ENCODE data around the gene POLR3K.

The POLR3K gene

DNA sequence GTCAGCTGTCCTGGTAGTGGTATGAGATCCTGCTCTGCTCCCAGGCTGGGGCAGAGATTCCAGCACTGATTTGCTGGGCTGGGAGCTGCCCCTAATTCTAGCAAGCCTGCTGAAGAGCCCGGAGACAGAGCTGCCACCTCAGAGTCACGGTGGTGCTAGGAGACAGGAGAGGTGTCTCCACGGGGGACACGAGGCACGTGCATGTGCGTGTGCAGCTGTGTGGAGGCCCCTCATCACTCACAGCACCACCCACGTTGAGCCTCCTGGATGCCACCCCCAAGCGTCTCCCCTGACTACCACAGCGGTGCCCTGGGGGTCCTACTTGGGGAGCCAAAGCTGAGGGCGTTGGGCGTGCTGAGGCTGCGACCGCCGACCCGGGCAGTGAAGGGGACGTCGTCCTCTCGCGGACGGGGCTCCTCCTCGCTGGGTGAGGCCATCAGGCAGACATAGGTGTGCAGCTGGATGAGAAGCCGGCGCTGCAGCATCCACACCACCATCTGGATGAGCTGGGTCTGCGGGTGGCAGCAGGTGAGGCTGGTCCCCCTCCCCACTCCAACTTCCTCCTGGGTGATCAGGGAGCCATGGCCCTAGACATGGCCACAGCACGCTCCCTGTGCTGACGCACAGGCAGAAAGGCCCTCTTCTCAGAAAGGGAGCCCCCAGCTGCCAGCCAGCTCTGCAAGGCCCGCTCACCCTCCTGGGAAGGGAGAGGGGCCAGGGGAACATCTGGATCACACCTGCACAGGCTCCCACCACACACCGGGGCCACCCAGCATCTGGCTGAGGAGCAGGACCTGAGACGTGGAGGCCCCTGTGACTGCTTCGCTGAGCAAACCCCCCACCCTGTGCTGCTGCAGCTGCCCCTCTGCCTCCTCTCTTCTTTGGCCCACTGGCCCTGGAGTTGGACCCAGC, 36.2 kb upstream of the POLR3K start:
- TF ChIP-seq, protein P1, sequence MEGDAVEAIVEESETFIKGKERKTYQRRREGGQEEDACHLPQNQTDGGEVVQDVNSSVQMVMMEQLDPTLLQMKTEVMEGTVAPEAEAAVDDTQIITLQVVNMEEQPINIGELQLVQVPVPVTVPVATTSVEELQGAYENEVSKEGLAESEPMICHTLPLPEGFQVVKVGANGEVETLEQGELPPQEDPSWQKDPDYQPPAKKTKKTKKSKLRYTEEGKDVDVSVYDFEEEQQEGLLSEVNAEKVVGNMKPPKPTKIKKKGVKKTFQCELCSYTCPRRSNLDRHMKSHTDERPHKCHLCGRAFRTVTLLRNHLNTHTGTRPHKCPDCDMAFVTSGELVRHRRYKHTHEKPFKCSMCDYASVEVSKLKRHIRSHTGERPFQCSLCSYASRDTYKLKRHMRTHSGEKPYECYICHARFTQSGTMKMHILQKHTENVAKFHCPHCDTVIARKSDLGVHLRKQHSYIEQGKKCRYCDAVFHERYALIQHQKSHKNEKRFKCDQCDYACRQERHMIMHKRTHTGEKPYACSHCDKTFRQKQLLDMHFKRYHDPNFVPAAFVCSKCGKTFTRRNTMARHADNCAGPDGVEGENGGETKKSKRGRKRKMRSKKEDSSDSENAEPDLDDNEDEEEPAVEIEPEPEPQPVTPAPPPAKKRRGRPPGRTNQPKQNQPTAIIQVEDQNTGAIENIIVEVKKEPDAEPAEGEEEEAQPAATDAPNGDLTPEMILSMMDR (IDR thresholded peaks at IDR 0.05; ENCODE audit: low read length), result no peak
- no peak for TF ChIP-seq EZH2 (IDR thresholded peaks at IDR 0.05; ENCODE audit: borderline replicate concordance, low read length)
- Histone ChIP-seq H3K36me3 (ENCODE audit: insufficient read depth, low read length) (peaks cover 46% of the 10 kb centered on the region), H2AFZ (ENCODE audit: low read length) (no peak overlapping the region), H3K79me2 (ENCODE audit: insufficient read depth, low read length) (no peaks in the 10 kb centered on the region), H3K27me3 (ENCODE audit: insufficient read depth, low read length) (no peaks in the 10 kb centered on the region), H3K9ac (ENCODE audit: low read length) (no peak overlapping the region), H3K4me1 (ENCODE audit: insufficient read depth, low read length, severe bottlenecking) (peaks cover 4% of the 10 kb centered on the region), H3K9me3 (ENCODE audit: low read length) (no peaks in the 10 kb centered on the region), H3K4me3 (ENCODE audit: low read depth, low read length, poor library complexity, severe bottlenecking) (no peak overlapping the region), H3F3A (ENCODE audit: insufficient read depth, low read length) (no peaks in the 10 kb centered on the region), H3K4me2 (ENCODE audit: low read length) (no peak overlapping the region), H3K9me2 (ENCODE audit: low read depth, low read length) (no peaks in the 10 kb centered on the region), H4K20me1 (ENCODE audit: insufficient read depth, low read length) (no peaks in the 10 kb centered on the region), H3K27ac (ENCODE audit: low read depth, low read length, poor library complexity, severe bottlenecking) (no peak overlapping the region)

DNA sequence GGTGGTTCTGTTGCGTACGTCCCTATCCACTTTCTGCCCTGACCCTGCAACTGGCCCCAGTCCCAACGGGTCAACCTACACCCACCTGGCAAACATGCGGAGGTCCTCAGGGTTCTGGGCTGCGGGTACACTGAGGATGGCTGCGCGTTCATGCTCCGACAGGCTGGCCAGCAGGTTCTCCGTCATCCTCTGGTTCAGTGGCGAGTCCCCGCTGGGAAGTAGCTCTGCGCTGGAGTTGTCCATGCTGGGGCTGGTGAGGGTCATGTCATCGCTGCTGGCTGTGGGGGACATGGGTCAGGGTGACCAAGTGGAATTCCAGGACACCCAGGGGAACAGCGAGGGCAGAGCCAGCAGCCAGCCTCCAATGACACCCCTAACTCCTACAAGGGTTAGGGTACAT, 35.2 kb upstream of the POLR3K start:
- no peaks in the 10 kb centered on the region for H3K79me2 ChIP-seq (ENCODE audit: insufficient read depth, low read length)
- no peak overlapping the region for H3K4me2 ChIP-seq (ENCODE audit: low read length)
- H3K9me3 ChIP-seq (ENCODE audit: low read length), result no peaks in the 10 kb centered on the region
- H2AFZ ChIP-seq (ENCODE audit: low read length), result no peak overlapping the region
- no peaks in the 10 kb centered on the region for H3K27me3 ChIP-seq (ENCODE audit: insufficient read depth, low read length)
- H4K20me1 ChIP-seq (ENCODE audit: insufficient read depth, low read length), result no peaks in the 10 kb centered on the region
- peaks cover 14% of the 10 kb centered on the region for H3K4me1 ChIP-seq (ENCODE audit: insufficient read depth, low read length, severe bottlenecking)
- H3K4me3 ChIP-seq (ENCODE audit: low read depth, low read length, poor library complexity, severe bottlenecking), result no peak overlapping the region
- H3F3A ChIP-seq (ENCODE audit: insufficient read depth, low read length), result no peaks in the 10 kb centered on the region
- no peak overlapping the region for H3K9ac ChIP-seq (ENCODE audit: low read length)
- no peaks in the 10 kb centered on the region for H3K9me2 ChIP-seq (ENCODE audit: low read depth, low read length)
- TF ChIP-seq, protein P1 (IDR thresholded peaks at IDR 0.05; ENCODE audit: low read length), result no peak
- TF ChIP-seq EZH2 (IDR thresholded peaks at IDR 0.05; ENCODE audit: borderline replicate concordance, low read length), result no peak
- H3K27ac ChIP-seq (ENCODE audit: low read depth, low read length, poor library complexity, severe bottlenecking), result no peak overlapping the region
- peaks cover 46% of the 10 kb centered on the region for H3K36me3 ChIP-seq (ENCODE audit: insufficient read depth, low read length)

DNA sequence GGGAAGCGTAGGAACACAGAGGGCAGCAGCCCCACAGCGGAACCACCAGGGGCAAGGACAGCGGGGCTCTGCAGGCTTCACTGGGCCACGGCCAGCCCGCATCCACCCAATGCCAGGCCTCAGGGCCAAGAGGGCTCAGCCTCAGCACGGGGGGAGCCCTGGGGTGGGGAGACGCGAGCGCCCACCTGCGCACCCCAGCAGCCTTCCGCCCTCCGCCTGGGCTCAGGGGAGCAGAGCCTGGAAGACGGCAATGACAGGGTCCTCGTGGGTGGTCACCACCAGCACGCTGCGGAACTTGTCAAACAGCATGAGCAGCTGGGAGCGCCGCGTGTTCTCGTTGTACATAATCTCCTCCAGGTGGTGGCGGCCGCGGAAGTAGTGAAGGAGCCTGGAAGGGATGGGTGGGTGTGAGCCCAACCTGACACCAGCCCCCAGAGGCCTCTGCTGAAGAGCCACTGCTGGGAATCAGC, 33.1 kb upstream of the POLR3K start:
- H3K9me3 ChIP-seq (ENCODE audit: low read length), result no peaks in the 10 kb centered on the region
- H3K9me2 ChIP-seq (ENCODE audit: low read depth, low read length), result no peaks in the 10 kb centered on the region
- H3K4me3 ChIP-seq (ENCODE audit: low read depth, low read length, poor library complexity, severe bottlenecking), result no peak overlapping the region
- no peak overlapping the region for H3K9ac ChIP-seq (ENCODE audit: low read length)
- no peaks in the 10 kb centered on the region for H3K79me2 ChIP-seq (ENCODE audit: insufficient read depth, low read length)
- peaks cover 50% of the 10 kb centered on the region for H3K36me3 ChIP-seq (ENCODE audit: insufficient read depth, low read length)
- peaks cover 14% of the 10 kb centered on the region for H3K4me1 ChIP-seq (ENCODE audit: insufficient read depth, low read length, severe bottlenecking)
- no peaks in the 10 kb centered on the region for H3K27me3 ChIP-seq (ENCODE audit: insufficient read depth, low read length)
- H4K20me1 ChIP-seq (ENCODE audit: insufficient read depth, low read length), result no peaks in the 10 kb centered on the region
- H3K27ac ChIP-seq (ENCODE audit: low read depth, low read length, poor library complexity, severe bottlenecking), result no peak overlapping the region
- TF ChIP-seq EZH2 (IDR thresholded peaks at IDR 0.05; ENCODE audit: borderline replicate concordance, low read length), result no peak
- TF ChIP-seq, protein P1 (IDR thresholded peaks at IDR 0.05; ENCODE audit: low read length), result no peak
- no peak overlapping the region for H2AFZ ChIP-seq (ENCODE audit: low read length)
- no peaks in the 10 kb centered on the region for H3F3A ChIP-seq (ENCODE audit: insufficient read depth, low read length)
- H3K4me2 ChIP-seq (ENCODE audit: low read length), result no peak overlapping the region

Data from OCI-LY1 (cell line).